NCI-H2107 treated with DMSO at 0.1 percent for 48 hours (cell line): ENCODE measurements around the gene ZNF595.
"Not testable (repeated sequence)": the region's sequence is repeated elsewhere in the genome, so short reads cannot be mapped to it uniquely, and the experiment has no call there.

Experiments used
- DNase-seq: peaks from one replicate; lab custom pipeline; 2025; ENCODE audit not compliant: unreplicated experiment; lab: John Stamatoyannopoulos, UW

ZNF595 gene

GRCh38 chr4:52804-53479 is at the start of gene ZNF595:
TSS of gene ZNF595 (plus strand) at chr4:53321. CDS start at chr4:53489, 168 bp downstream.
- not testable (repeated sequence) for DNase-seq

DNA sequence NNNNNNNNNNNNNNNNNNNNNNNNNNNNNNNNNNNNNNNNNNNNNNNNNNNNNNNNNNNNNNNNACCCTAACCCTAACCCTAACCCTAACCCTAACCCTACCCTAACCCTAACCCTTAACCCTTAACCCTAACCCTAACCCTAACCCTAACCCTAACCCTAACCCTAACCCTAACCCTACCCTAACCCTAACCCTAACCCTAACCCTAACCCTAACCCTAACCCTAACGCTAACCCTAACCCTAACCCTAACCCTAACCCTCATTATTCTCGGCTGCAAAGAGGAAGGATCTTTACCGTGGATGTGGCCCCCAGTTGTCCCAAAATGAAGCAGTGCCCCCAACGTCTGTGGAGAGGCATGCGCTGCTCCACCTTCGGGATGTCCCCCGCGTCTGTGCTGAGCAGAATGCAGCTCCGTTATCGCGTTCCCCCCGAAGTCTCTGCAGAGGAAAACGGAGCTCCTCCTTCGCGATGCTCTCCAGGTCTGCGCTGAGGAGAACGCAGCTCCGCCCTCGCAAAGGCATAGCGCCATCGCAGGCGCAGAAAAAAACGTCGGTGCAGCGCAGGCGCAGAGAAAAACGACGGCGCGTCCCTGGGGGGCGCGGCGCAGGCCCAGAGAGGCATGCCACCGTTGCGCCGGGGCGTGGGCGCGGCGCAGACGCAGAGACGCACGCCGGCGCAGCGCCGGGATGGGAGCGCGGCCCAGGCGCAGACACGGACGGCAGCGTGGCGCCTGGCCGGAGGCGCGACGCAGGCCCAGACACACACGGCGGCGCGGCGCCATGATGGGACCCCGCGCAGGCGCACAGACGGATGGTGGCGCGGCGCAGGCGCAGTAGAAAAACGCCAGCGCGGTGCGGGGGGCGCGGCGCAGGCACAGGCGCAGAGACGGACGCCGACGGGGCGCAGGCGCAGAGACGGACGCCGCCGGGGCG is 42.9 kb upstream of the ZNF595 start:
- not testable (repeated sequence) for DNase-seq

DNA sequence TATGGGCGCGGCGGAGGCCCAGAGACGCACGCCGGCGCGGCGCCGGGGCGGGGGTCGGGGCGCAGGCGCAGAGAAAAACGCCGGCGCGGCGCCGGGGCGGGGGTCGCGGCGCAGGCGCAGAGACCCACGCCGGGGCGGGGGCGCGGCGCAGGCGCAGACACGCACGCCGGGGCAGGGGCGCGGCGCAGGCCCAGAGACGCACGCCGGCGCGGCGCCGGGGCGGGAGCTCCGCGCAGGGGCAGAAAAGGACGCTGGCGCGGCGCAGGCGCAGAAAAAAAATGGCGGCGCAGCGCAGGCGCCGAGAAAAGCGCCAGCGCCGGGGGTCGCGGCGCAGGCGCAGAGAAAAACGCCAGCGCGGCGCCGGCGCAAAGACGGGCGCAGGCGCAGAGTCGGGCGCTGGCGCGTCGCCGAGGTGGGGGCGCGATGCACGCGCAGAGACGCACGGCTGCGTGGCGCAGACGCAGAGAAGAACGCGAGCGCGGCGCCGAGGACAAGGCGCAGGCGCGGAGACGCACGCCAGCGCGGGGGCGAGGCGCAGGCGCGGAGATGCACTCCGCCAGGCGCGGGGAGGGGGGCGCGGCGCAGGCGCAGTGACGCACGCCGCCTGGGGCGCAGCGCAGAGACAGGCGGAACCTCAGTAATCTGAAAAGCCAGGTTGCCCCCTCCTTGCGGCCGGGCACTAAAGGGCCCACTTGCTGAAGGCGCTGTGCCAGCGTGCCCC is 41.9 kb upstream of the ZNF595 start:
- not testable (repeated sequence) for DNase-seq

DNA sequence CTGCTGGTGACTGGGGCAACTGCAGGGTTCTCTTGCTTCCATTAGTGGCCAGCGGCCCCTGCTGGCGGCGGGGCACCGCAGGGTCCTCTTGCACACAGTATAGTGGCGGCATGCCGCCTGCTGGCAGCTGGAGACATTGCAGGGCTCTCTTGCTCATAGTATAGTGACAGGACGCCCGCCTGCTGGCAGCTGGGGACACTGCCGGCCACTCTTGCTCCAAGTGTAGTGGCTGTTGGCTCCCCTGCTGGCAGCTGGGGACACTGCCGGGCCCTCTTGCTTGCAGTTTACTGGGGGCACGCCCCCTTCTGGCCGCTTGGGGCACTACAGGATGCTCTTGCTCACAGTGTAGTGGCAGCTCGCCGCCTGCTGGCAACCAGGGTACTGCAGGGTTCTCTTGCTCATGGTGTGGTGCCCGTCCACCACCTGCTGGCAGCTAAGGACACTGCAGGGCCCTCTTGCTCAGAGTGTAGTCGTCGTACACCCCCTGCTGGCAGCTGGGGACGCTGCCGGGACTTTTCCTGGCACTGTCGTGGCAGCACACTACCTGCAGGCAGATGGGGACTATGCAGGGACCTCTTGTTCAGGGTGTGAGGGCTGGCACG is 41.2 kb upstream of the ZNF595 start:
- DNase-seq = not testable (repeated sequence)

GRCh38 chr4:18128-18527 is 35.0 kb upstream of the ZNF595 start:
- not testable (repeated sequence) for DNase-seq

- DNase-seq = not testable (repeated sequence)
These were observed 34.5 kb upstream of the ZNF595 start for GRCh38 chr4:18589-18988.

DNA sequence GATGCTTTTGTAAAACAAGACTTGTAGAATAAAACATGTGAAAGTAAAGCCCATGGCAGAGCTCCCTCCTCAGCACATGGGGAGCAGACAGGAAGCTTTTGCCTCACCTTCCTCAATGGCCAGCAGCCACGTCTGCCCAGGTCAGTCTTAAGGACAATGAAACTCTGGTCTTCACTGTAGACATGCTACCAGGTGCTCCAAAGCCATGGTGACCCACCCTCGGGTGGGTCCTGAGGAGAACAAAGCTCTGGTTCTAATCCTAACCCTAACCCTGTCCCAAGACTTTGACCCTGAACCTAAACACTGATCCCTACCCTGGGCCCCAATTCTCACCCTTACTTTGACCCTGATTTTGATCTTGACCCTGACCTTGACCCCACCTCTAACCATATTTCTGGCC is 30.2 kb upstream of the ZNF595 start:
- not testable (repeated sequence) for DNase-seq

GRCh38 chr4:24359-24758 is 28.8 kb upstream of the ZNF595 start:
- not testable (repeated sequence) for DNase-seq

- DNase-seq = not testable (repeated sequence)
These were observed 25.6 kb upstream of the ZNF595 start for GRCh38 chr4:27501-27900.

GRCh38 chr4:28767-29542 is 24.2 kb upstream of the ZNF595 start:
- not testable (repeated sequence) for DNase-seq

DNA sequence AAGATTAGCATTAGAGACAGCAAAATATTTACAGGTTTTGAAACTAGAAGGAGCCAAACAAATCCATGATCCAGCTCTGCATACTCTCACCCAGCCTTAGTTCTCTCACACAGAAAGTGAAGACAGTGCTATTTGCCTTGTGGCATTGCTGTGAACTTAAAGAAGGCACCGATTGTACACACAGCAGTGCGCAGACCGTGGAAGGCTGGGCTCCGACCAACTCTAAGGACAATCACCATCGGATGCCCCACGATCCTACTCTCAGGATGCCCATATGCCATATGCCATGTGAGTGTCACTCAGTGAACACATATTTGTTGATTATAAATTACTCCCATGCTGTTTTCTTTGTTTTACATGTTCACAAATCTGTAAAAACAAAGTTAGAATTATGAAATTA is 19.8 kb upstream of the ZNF595 start:
- not testable (repeated sequence) for DNase-seq

- DNase-seq = not testable (repeated sequence)
These were observed 16.3 kb upstream of the ZNF595 start for GRCh38 chr4:36559-37415.

DNA sequence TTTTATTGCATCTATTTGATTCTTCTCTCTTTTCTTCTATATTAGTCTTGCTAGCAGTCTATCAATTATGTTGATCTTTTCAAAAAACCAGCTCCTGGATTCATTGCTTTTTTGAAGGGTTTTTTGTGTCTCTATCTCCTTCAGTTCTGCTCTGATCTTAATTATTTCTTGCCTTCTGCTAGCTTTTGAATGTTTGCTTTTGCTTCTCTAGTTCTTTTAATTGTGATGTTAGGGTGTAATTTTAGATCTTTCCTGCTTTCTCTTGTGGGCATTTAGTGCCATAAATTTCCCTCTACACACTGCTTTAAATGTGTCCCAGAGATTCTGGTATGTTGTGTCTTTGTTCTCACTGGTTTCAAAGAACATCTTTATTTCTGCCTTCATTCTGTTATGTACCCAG is 14.9 kb upstream of the ZNF595 start:
- DNase-seq = not testable (repeated sequence)

DNA sequence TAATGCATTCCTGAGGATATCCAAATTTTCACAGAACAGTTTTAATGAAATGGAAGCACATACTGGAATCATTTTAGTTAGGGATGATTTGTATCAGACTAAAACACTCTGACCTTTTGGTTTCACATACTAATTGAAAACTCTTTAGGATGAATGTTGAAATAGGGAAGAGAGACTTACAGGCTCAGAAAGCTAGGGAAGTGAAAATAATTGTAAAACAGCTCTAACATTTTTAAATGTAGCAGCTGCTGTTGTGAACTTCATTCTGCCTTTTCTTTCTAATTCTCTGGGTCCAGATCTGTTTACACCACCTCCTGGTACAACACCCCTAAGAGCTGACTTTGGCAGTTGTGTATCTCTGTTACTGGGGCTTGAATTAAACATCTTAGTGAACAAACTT is 9.7 kb upstream of the ZNF595 start:
- not testable (repeated sequence) for DNase-seq

- not testable (repeated sequence) for DNase-seq
These were observed 1.9 kb upstream of the ZNF595 start for GRCh38 chr4:51253-51652.

DNA sequence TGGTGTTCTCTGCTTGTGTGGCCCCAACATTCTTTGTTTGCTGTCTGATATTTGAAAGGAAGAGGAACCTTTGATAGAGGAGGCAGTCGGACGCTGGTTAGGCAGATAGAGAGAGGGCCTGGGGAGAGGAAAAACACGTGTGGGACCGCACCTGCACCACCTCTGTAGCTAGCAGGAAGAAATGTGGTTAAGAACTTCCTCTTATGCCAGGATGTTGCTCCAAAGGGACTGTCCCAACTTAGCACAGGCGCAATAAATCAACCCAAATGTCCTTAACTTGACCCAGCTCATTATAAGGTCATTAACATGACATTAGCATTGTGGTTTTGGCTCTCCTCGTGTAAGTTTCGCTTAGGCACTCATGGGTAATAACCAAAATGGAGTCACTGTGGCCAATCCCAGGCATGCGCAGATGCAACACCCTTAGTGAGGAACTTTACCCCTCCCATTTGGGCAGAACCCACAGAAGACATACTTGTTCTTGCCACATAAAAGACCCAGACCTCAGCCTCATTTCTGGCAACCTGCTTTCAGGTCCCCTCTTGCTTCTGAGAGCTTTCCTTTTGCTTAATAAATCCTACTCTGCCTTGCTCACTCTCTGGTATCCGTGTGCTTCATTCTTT is 1.4 kb upstream of the ZNF595 start:
- not testable (repeated sequence) for DNase-seq

- DNase-seq = not testable (repeated sequence)
These were observed 400 bp downstream of the ZNF595 start for GRCh38 chr4:53521-53920.

- not testable (repeated sequence) for DNase-seq
These were observed 11.6 kb downstream of the ZNF595 start for GRCh38 chr4:64733-65132.

DNA sequence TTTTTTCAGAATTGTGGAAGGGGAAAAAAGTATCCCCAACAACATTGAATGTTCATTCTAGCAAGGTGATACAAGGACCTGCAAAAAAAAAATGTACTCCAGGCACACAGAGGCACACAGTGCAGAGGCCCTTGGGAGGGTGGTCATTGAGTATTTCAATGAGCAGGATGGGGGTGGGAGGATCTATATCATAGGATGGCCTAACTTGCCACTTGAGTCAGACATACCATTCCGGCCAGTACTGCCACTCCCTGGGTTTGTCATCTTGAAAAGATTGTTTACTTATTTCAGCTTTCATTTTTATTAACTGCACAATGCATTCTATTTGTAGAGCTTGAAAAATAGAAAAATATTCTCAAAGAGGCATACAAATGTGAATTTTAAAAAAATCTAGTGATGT is 18.7 kb downstream of the ZNF595 start:
- no peak for DNase-seq
